ENCODE results near the gene PARG. TPM values are rescaled to one million over a fixed set of nuclear protein-coding genes. Genes with fewer than 3 reads are reported as not detected.

Gene PARG
- total and polyA plus RNA-seq, 9 of the 15 experiments (the other 6 are each of a cell fraction or from before 2014, with no cell fraction given): 8.5 to 49.9 (median 28.8) TPM

GRCh38 chr10:49803988-49804387 is 137.8 kb downstream of the PARG start (continued):
- TF ChIP-seq ATF3 (IDR thresholded peaks at IDR 0.05) (peak; percentile 68), ATF3 (CRISPR knock-in tag; conservative IDR thresholded peaks at IDR 0.05) (no peak), BRD4 (IDR thresholded peaks at IDR 0.05) (no peak)

GRCh38 chr10:49798275-49798674 is 143.6 kb downstream of the PARG start:
- no peak overlapping the region for H2AFZ ChIP-seq (ENCODE audit: low read depth, low read length)
- H3K4me3 ChIP-seq: no peak overlapping the region
- H3K4me2 ChIP-seq (ENCODE audit: insufficient read depth, low read length): no peak overlapping the region
- no peak overlapping the region for H3K9ac ChIP-seq (ENCODE audit: insufficient read depth in 1 of 2, low read depth in 2 of 2, low read length in 2 of 2)
- ATAC-seq (no peak), FAIRE-seq (no peak), DNase-seq (ENCODE audit: extremely low read depth in 1 of 4, low spot score in 3 of 4) (no peak)
- H3K9me3 ChIP-seq (replicated peaks; ENCODE audit: control insufficient read depth, insufficient read depth, low read depth, low read length): no peaks in the 10 kb centered on the region
- WGBS (ENCODE audit: insufficient coverage, low coverage, missing lambda C conversion rate): 3% methylated on average over 4 of the region's 4 CpGs
- CTCF ChIA-PET (ENCODE audit: low intra/inter-chr PET ratio): no interaction called here
- in situ Hi-C loops (cut with MboI) (no loop called here), intact Hi-C loops (cut with micrococcal nuclease) (no loop called here)
- no TSS peak for BruUV-seq (replicated peaks)
- H3K27me3 ChIP-seq (ENCODE audit: control insufficient read depth in 2 of 2, insufficient read depth in 2 of 2, low read length in 2 of 2): peaks cover 22 to 24% of the 10 kb centered on the region in 2 experiments
- no peaks in the 10 kb centered on the region for H3K9me1 ChIP-seq (ENCODE audit: control insufficient read depth, insufficient read depth, low read length)
- no peak for TF ChIP-seq CCNT2 (IDR thresholded peaks at IDR 0.05; ENCODE audit: borderline replicate concordance, extremely low read depth, insufficient read length, low read depth, low read length)
- no peak for TF ChIP-seq SIN3B (IDR thresholded peaks at IDR 0.05; ENCODE audit: low read depth)
- no peak for TF ChIP-seq ZKSCAN3 (CRISPR knock-in tag; IDR thresholded peaks at IDR 0.05)
- no peak for TF ChIP-seq NR4A1 (CRISPR knock-in tag; IDR thresholded peaks at IDR 0.05)
- no peak for TF ChIP-seq NR4A1 (tag; IDR thresholded peaks at IDR 0.05)
- no peak for TF ChIP-seq ZNF395 (CRISPR knock-in tag; IDR thresholded peaks at IDR 0.05)
- H3K36me3 ChIP-seq (ENCODE audit: control insufficient read depth, insufficient read depth, low read length): no peaks in the 10 kb centered on the region
- no peaks in the 10 kb centered on the region for H3K79me2 ChIP-seq (ENCODE audit: control insufficient read depth, insufficient read depth, low read length)
- no peaks in the 10 kb centered on the region; the same call in 1 of the 2 replicates for H4K20me1 ChIP-seq (replicated peaks; ENCODE audit: control insufficient read depth, insufficient read depth, low read length)
- no peak overlapping the region for H3K27ac ChIP-seq (ENCODE audit: extremely low read depth, low read depth, low read length)
- POLR2A ChIA-PET: interaction anchor here (1.2 kb wide), 1 partner anchor 11 kb away, joined by 3 read pairs; no protein-coding TSS in a partner anchor
- no peaks in the 10 kb centered on the region for H3K4me1 ChIP-seq (replicated peaks in 1 of 2; ENCODE audit: control insufficient read depth in 2 of 2, insufficient read depth in 2 of 2, low read length in 2 of 2)

Data from K562 (cell line).